Bone marrow (tissue), 2 donors: ENCODE results near the gene C12orf56.
"Not testable (repeated sequence)": the region's sequence is repeated elsewhere in the genome, so short reads cannot be mapped to it uniquely, and the experiment has no call there.

Experiments used
- DNase-seq, 2 donors: peaks; one replicate each; lab custom pipeline; 2025; lab: John Stamatoyannopoulos, UW

The C12orf56 gene

GRCh38 chr12:64304571-64304970, 86.0 kb downstream of the C12orf56 start:
- no peak for DNase-seq

GRCh38 chr12:64299628-64300027, 90.9 kb downstream of the C12orf56 start:
- DNase-seq: no peak

- DNase-seq: no peak
Measured at GRCh38 chr12:64296301-64296700, 94.3 kb downstream of the C12orf56 start.

GRCh38 chr12:64293654-64294364, 96.7 kb downstream of the C12orf56 start:
- no peak for DNase-seq

- not testable (repeated sequence) for DNase-seq
Measured at GRCh38 chr12:64293174-64293573, 97.4 kb downstream of the C12orf56 start.

- DNase-seq: no peak
Measured at GRCh38 chr12:64286521-64286920, 104.0 kb downstream of the C12orf56 start.

- no peak for DNase-seq
Measured at GRCh38 chr12:64284256-64284655, 106.3 kb downstream of the C12orf56 start.

GRCh38 chr12:64278421-64278820, 112.1 kb downstream of the C12orf56 start:
- no peak for DNase-seq

- DNase-seq: no peak
Measured at GRCh38 chr12:64273527-64274403, 116.8 kb downstream of the C12orf56 start.

- no peak for DNase-seq
Measured at GRCh38 chr12:64270411-64270810, 120.1 kb downstream of the C12orf56 start.

- DNase-seq: no peak
Measured at GRCh38 chr12:64269161-64269560, 121.4 kb downstream of the C12orf56 start.

- DNase-seq: no peak
Measured at GRCh38 chr12:64268409-64268808, 122.1 kb downstream of the C12orf56 start.

GRCh38 chr12:64265839-64266238, 124.7 kb downstream of the C12orf56 start:
- no peak for DNase-seq

- no peak for DNase-seq
Measured at GRCh38 chr12:64261813-64262212, 128.7 kb downstream of the C12orf56 start.

GRCh38 chr12:64258576-64258975, 132.0 kb downstream of the C12orf56 start:
- no peak for DNase-seq

- no peak for DNase-seq
Measured at GRCh38 chr12:64256166-64256800, 134.3 kb downstream of the C12orf56 start.

GRCh38 chr12:64255249-64255648, 135.3 kb downstream of the C12orf56 start:
- DNase-seq: no peak

GRCh38 chr12:64253356-64253755, 137.2 kb downstream of the C12orf56 start:
- no peak for DNase-seq

- no peak for DNase-seq
Measured at GRCh38 chr12:64252681-64253080, 137.9 kb downstream of the C12orf56 start.

- DNase-seq: no peak
Measured at GRCh38 chr12:64243809-64244208, 146.7 kb downstream of the C12orf56 start.

- no peak for DNase-seq
Measured at GRCh38 chr12:64240781-64241180, 149.8 kb downstream of the C12orf56 start.

- DNase-seq: no peak
Measured at GRCh38 chr12:64237382-64237781, 153.2 kb downstream of the C12orf56 start.

- no peak for DNase-seq
Measured at GRCh38 chr12:64236549-64236948, 154.0 kb downstream of the C12orf56 start.
